WERI-Rb-1 (cell line): ENCODE data around the gene FAM53A.

Experiments used
- DNase-seq: peaks from one replicate; pipeline ENCODE4 v3.0.0-alpha.2; 2020
- H3K27ac ChIP-seq: fragments of 250-450 bp; sonication (Bioruptor Pico); 2 replicates; pipeline ENCODE4 v1.5.1; 2020; ENCODE audit warnings: mild to moderate bottlenecking, moderate library complexity
- H3K27me3 ChIP-seq: fragments of 250-450 bp; sonication (Bioruptor Pico); 2 replicates; pipeline ENCODE4 v1.5.1; 2021; ENCODE audit warnings: mild to moderate bottlenecking, low read depth, moderate library complexity; ENCODE audit not compliant: insufficient read depth, severe bottlenecking
- H3K36me3 ChIP-seq: fragments of 250-450 bp; sonication (Bioruptor Pico); 2 replicates; pipeline ENCODE4 v1.5.1; 2020; ENCODE audit warnings: mild to moderate bottlenecking, moderate library complexity
- H3K4me3 ChIP-seq: 2 replicates; pipeline ENCODE4 v1.5.1; 2011; ENCODE audit warnings: low read depth, mild to moderate bottlenecking, control low read depth, low read length
- H3K9me3 ChIP-seq: fragments of 250-450 bp; sonication (Bioruptor Pico); 2 replicates; pipeline ENCODE4 v1.5.1; 2021; ENCODE audit warnings: mild to moderate bottlenecking, moderate library complexity; ENCODE audit not compliant: severe bottlenecking
- CTCF ChIP-seq: IDR thresholded peaks from 2 replicates; pipeline ENCODE4 v1.5.1; 2011; ENCODE audit warnings: low read depth, mild to moderate bottlenecking, control low read depth, inconsistent platforms, low read length

Gene FAM53A

GRCh38 chr4:1635464-1635863 is 48.6 kb downstream of the FAM53A start:
- no peaks in the 10 kb centered on the region for H3K27me3 ChIP-seq
- no peak overlapping the region for H3K4me3 ChIP-seq
- TF ChIP-seq CTCF: no peak
- no peak for DNase-seq
- H3K36me3 ChIP-seq: no peaks in the 10 kb centered on the region
- no peak overlapping the region for H3K27ac ChIP-seq
- H3K9me3 ChIP-seq: peaks cover 3% of the 10 kb centered on the region

- Histone ChIP-seq H3K27ac (no peak overlapping the region), H3K27me3 (no peaks in the 10 kb centered on the region)
- DNase-seq: no peak
Measured at GRCh38 chr4:1633993-1634392, 50.1 kb downstream of the FAM53A start.

DNA sequence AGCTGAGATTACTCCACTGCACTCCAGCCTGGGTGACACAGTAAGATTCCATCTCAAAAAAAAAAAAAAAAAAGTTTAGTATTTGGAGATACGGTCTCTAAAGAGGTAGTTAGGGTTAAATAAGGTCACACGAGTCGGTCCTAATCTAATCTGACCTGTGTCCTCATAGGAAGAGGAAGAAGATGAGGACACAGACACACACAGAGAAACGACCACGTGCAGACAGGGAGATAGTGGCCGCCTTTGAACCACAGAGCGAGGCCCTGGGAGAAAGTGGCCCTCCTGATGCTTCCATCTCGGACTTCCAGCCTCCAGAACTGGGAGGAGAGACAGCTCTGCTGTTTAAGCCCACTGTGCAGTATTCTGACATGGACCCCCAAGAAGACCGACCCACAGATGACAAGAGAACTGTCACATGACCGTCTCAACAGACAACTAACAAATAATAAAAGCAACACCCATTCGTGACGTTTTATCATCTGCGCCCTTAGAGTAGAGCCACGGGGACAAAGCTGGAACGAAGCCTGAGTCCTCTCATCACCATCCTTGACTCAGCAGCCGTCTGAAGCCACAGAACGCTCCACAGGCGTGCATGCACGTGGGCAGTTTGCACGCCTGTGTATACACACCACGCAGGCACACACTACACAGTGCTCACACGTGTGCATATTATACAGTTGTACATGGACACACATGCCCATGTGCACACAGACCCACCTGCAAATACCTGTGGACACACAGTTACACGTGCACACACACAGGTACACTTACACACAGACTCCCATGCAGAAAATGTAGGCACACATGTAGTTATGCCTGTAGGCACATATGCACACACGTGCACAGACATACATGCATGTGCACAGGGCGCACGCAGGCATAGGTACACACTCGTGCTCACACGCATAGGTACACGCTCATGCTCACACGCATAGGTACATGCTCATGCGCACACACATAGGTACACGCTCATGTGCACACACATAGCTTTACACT is 51.7 kb downstream of the FAM53A start:
- Histone ChIP-seq H3K9me3 (peaks cover 3% of the 10 kb centered on the region), H3K36me3 (no peaks in the 10 kb centered on the region), H3K4me3 (no peak overlapping the region), H3K27ac (no peak overlapping the region), H3K27me3 (no peaks in the 10 kb centered on the region)
- no peak for DNase-seq
- no peak for TF ChIP-seq CTCF

More at GRCh38 chr4:1633993-1634392, 50.1 kb downstream of the FAM53A start:
- no peak overlapping the region for H3K4me3 ChIP-seq
- H3K36me3 ChIP-seq: no peaks in the 10 kb centered on the region
- TF ChIP-seq CTCF: no peak
- peaks cover 3% of the 10 kb centered on the region for H3K9me3 ChIP-seq

GRCh38 chr4:1631136-1631535 is 53.0 kb downstream of the FAM53A start:
- H3K27ac ChIP-seq: no peak overlapping the region
- H3K36me3 ChIP-seq: no peaks in the 10 kb centered on the region
- TF ChIP-seq CTCF: no peak
- H3K27me3 ChIP-seq: no peaks in the 10 kb centered on the region
- peaks cover 3% of the 10 kb centered on the region for H3K9me3 ChIP-seq
- H3K4me3 ChIP-seq: no peak overlapping the region
- DNase-seq: no peak

- Histone ChIP-seq H3K27ac (no peak overlapping the region), H3K4me3 (no peak overlapping the region), H3K27me3 (no peaks in the 10 kb centered on the region), H3K36me3 (no peaks in the 10 kb centered on the region), H3K9me3 (peaks cover 3% of the 10 kb centered on the region)
- no peak for DNase-seq
- TF ChIP-seq CTCF: no peak
Measured at GRCh38 chr4:1630266-1630665, 53.8 kb downstream of the FAM53A start.
